ENCODE data around the gene LCLAT1. TPM values are rescaled to one million over a fixed set of nuclear protein-coding genes. Genes with fewer than 3 reads are reported as not detected.

LCLAT1 gene
- total and polyA plus RNA-seq, 4 donors: 2.4 to 14.6 (median 10.7) TPM

DNA sequence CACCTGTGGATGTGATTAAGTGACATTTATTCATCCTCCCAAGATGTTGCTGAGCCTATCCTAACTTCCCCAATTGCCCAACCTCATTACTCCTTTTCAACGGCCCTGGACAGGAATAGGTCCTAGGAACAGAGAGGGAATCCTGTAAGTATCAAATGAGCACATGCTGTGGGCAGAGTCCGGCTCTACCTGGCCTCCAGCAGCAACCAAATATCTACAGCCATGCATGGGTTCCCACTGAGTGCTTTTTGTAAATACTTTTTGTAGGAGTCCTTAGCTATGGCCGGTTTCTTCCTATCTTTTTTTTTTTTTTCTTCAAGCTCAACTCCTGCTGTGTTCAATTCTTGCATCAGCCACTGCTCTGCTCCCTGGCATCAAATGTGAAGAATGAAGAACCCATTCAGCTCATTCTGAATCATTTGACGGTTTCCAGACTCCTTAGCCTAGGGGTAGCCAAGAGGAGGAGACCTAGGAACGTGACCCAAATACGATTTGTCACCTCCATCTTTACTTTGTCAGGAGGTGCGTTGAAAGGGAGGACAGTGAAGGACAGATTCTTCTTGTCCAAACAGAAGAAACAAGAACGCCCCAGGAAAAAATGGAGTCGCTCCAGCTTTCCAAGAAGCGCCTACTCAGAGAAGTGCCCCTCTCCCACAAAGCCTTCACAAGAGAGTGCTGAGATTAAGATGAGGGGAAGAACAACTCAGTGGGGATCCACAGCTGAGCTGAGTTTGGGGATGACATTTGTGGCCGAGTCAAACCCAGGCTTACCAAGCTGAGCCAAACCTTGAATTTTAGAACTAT, 46.7 kb upstream of the LCLAT1 start:
- Histone ChIP-seq H3K4me1 (ENCODE audit: control insufficient read depth in 4 of 4, insufficient read depth in 4 of 4, low read length in 3 of 4) (no peaks in the 10 kb centered on the region), H3K9me3 (ENCODE audit: control insufficient read depth in 4 of 4, low read length in 3 of 4) (no peaks in the 10 kb centered on the region), H3K36me3 (ENCODE audit: control insufficient read depth in 4 of 4, insufficient read depth in 3 of 4, low read depth in 1 of 4, low read length in 3 of 4) (no peaks in the 10 kb centered on the region), H3K9ac (ENCODE audit: low read depth in 1 of 2, low read length in 2 of 2) (no peak overlapping the region), H3K27me3 (ENCODE audit: control insufficient read depth in 4 of 4, insufficient read depth in 4 of 4, low read length in 3 of 4) (no peaks in the 10 kb centered on the region), H3K4me3 (ENCODE audit: low read depth in 1 of 3, low read length in 3 of 3) (no peak overlapping the region), H3K27ac (ENCODE audit: low read depth in 1 of 2, low read length in 2 of 2) (no peak overlapping the region)
- DNase-seq (ENCODE audit: low spot score): no peak
- TF ChIP-seq JUND (IDR thresholded peaks at IDR 0.05): no peak
- no peak for TF ChIP-seq NR2F2 (IDR thresholded peaks at IDR 0.05)
- TF ChIP-seq, protein P1, sequence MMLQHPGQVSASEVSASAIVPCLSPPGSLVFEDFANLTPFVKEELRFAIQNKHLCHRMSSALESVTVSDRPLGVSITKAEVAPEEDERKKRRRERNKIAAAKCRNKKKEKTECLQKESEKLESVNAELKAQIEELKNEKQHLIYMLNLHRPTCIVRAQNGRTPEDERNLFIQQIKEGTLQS (IDR thresholded peaks at IDR 0.05): no peak
- TF ChIP-seq FOXA2 (IDR thresholded peaks at IDR 0.05): no peak
- TF ChIP-seq, protein P2, sequence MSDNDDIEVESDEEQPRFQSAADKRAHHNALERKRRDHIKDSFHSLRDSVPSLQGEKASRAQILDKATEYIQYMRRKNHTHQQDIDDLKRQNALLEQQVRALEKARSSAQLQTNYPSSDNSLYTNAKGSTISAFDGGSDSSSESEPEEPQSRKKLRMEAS (IDR thresholded peaks at IDR 0.05): no peak
- TF ChIP-seq SP1 (IDR thresholded peaks at IDR 0.05): no peak
- TF ChIP-seq RXRA (IDR thresholded peaks at IDR 0.05): no peak
- no peak for TF ChIP-seq YY1 (IDR thresholded peaks at IDR 0.05)
- WGBS: 89% methylated on average over 11 of the region's 11 CpGs

DNA sequence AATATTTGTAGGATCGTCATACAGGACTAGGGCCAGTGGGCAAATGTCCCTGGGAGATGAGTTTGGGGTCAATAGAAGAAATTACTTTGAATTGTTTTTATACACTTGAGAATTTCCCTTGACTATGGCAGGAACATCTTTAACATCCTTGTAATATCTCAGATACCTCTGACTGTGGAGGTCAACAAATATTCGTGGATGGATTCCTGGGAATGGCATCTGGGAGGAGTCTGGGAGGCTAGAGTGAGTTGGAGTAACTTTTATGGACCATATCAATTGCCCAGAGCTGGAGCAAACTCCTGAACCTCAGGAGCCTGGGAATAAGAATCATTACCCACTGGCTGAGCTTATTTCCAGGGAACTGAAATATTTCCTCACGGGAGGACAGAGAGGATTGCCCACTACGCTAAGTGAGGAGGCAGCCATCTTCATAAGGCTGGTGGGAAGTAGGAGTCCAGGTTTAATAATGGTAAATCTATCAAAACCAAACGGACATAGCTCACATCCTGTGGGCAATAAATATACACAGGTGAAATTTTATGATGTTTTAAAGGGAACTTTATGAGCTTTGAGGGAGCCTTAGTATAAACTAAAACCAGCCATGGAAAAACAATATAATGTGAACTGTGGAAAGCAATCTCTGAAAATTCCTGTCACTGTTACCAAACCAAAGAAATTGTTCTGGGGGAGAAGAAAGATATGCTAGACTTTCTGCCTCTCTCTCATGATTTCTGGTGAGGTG, 44.4 kb upstream of the LCLAT1 start:
- no peak overlapping the region for H3K27ac ChIP-seq (ENCODE audit: low read depth in 1 of 2, low read length in 2 of 2)
- WGBS: 67% methylated on average over 5 of the region's 5 CpGs
- TF ChIP-seq SP1 (IDR thresholded peaks at IDR 0.05): no peak
- TF ChIP-seq YY1 (IDR thresholded peaks at IDR 0.05): no peak
- TF ChIP-seq HNF4G (IDR thresholded peaks at IDR 0.05): no peak
- TF ChIP-seq, protein P3, sequence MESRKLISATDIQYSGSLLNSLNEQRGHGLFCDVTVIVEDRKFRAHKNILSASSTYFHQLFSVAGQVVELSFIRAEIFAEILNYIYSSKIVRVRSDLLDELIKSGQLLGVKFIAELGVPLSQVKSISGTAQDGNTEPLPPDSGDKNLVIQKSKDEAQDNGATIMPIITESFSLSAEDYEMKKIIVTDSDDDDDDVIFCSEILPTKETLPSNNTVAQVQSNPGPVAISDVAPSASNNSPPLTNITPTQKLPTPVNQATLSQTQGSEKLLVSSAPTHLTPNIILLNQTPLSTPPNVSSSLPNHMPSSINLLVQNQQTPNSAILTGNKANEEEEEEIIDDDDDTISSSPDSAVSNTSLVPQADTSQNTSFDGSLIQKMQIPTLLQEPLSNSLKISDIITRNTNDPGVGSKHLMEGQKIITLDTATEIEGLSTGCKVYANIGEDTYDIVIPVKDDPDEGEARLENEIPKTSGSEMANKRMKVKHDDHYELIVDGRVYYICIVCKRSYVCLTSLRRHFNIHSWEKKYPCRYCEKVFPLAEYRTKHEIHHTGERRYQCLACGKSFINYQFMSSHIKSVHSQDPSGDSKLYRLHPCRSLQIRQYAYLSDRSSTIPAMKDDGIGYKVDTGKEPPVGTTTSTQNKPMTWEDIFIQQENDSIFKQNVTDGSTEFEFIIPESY (IDR thresholded peaks at IDR 0.05): no peak
- no peak for TF ChIP-seq FOXA2 (IDR thresholded peaks at IDR 0.05)
- TF ChIP-seq FOXA1 (IDR thresholded peaks at IDR 0.05): no peak
- no peak for TF ChIP-seq HNF4A (conservative IDR thresholded peaks at IDR 0.05)
- no peak for TF ChIP-seq EGR1 (IDR thresholded peaks at IDR 0.05; ENCODE audit: low read depth in 2 of 2)
- no peak for TF ChIP-seq NR2F2 (IDR thresholded peaks at IDR 0.05)
- TF ChIP-seq, protein P4, sequence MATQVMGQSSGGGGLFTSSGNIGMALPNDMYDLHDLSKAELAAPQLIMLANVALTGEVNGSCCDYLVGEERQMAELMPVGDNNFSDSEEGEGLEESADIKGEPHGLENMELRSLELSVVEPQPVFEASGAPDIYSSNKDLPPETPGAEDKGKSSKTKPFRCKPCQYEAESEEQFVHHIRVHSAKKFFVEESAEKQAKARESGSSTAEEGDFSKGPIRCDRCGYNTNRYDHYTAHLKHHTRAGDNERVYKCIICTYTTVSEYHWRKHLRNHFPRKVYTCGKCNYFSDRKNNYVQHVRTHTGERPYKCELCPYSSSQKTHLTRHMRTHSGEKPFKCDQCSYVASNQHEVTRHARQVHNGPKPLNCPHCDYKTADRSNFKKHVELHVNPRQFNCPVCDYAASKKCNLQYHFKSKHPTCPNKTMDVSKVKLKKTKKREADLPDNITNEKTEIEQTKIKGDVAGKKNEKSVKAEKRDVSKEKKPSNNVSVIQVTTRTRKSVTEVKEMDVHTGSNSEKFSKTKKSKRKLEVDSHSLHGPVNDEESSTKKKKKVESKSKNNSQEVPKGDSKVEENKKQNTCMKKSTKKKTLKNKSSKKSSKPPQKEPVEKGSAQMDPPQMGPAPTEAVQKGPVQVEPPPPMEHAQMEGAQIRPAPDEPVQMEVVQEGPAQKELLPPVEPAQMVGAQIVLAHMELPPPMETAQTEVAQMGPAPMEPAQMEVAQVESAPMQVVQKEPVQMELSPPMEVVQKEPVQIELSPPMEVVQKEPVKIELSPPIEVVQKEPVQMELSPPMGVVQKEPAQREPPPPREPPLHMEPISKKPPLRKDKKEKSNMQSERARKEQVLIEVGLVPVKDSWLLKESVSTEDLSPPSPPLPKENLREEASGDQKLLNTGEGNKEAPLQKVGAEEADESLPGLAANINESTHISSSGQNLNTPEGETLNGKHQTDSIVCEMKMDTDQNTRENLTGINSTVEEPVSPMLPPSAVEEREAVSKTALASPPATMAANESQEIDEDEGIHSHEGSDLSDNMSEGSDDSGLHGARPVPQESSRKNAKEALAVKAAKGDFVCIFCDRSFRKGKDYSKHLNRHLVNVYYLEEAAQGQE (IDR thresholded peaks at IDR 0.05): no peak
- TF ChIP-seq RAD21 (IDR thresholded peaks at IDR 0.05): no peak
- TF ChIP-seq, protein P1 (IDR thresholded peaks at IDR 0.05): no peak
- no peak for TF ChIP-seq RXRA (IDR thresholded peaks at IDR 0.05)
- TF ChIP-seq JUND (IDR thresholded peaks at IDR 0.05): no peak
- TF ChIP-seq, protein P2 (IDR thresholded peaks at IDR 0.05): no peak

More for the DNA sequence above, 44.4 kb upstream of the LCLAT1 start:
- Histone ChIP-seq H3K4me1 (ENCODE audit: control insufficient read depth in 4 of 4, insufficient read depth in 4 of 4, low read length in 3 of 4) (no peaks in the 10 kb centered on the region), H3K9ac (ENCODE audit: low read depth in 1 of 2, low read length in 2 of 2) (no peak overlapping the region), H3K27me3 (ENCODE audit: control insufficient read depth in 4 of 4, insufficient read depth in 4 of 4, low read length in 3 of 4) (no peaks in the 10 kb centered on the region), H3K36me3 (ENCODE audit: control insufficient read depth in 4 of 4, insufficient read depth in 3 of 4, low read depth in 1 of 4, low read length in 3 of 4) (no peaks in the 10 kb centered on the region), H3K4me3 (ENCODE audit: low read depth in 1 of 3, low read length in 3 of 3) (no peak overlapping the region), H3K9me3 (ENCODE audit: control insufficient read depth in 4 of 4, low read length in 3 of 4) (no peaks in the 10 kb centered on the region)
- no peak for DNase-seq (ENCODE audit: low spot score)
